MCF 10A (cell line): ENCODE measurements around the gene HCAR2. TPM values are rescaled to one million over a fixed set of nuclear protein-coding genes. Genes with fewer than 3 reads are reported as not detected.

Source experiments
- BruUV-seq: library from RNA; stranded (reverse); fragments of 400-500 nt; replicated peaks from 2 replicates; lab custom pipeline; 2021; lab: Mats Ljungman, UMichigan
- CTCF ChIA-PET: fragments of 300-600 bp; sonication (Branson Sonifier 250); formaldehyde crosslinking; extraction: SDS; loops from one replicate; lab custom pipeline; 2021; ENCODE audit warnings: antibody characterized with exemption, inconsistent platforms; lab: Yijun Ruan, JAX
- POLR2A ChIA-PET: fragments of 300-600, 350-650 bp; sonication (Branson Sonifier 250); formaldehyde crosslinking; extraction: SDS; loops from one replicate; lab custom pipeline; 2020; ENCODE audit warnings: antibody characterized with exemption, inconsistent platforms; lab: Yijun Ruan, JAX
- DNase-seq: peaks from one replicate; pipeline ENCODE4 v3.0.0-alpha.2; 2018; ENCODE audit not compliant: unreplicated experiment
- H3K27ac Mint-ChIP-seq: one replicate; pipeline ENCODE4 v1.8.0; 2022; ENCODE audit warnings: mild to moderate bottlenecking, low read depth, mixed read lengths; ENCODE audit not compliant: unreplicated experiment
- H3K27me3 Mint-ChIP-seq: one replicate; pipeline ENCODE4 v1.8.0; 2022; ENCODE audit warnings: mixed read lengths; ENCODE audit not compliant: insufficient read depth, unreplicated experiment
- H3K36me3 Mint-ChIP-seq: one replicate; pipeline ENCODE4 v1.8.0; 2022; ENCODE audit warnings: mild to moderate bottlenecking, moderate library complexity, mixed read lengths; ENCODE audit not compliant: insufficient read depth, unreplicated experiment
- H3K4me1 Mint-ChIP-seq: one replicate; pipeline ENCODE4 v1.8.0; 2022; ENCODE audit warnings: mixed read lengths; ENCODE audit not compliant: insufficient read depth, unreplicated experiment
- H3K4me3 Mint-ChIP-seq: one replicate; pipeline ENCODE4 v1.8.0; 2022; ENCODE audit warnings: mild to moderate bottlenecking, moderate library complexity, mixed read lengths; ENCODE audit not compliant: unreplicated experiment
- H3K9me3 Mint-ChIP-seq: one replicate; pipeline ENCODE4 v1.8.0; 2022; ENCODE audit warnings: mixed read lengths; ENCODE audit not compliant: unreplicated experiment
- CTCF ChIP-seq: fragments of 200-600 bp; IDR thresholded peaks from one replicate; pipeline ENCODE4 v1.8.0; 2022; ENCODE audit warnings: antibody characterized with exemption, mild to moderate bottlenecking; ENCODE audit not compliant: unreplicated experiment
- intact Hi-C: fragments of 100-400 bp; cut with micrococcal nuclease; formaldehyde crosslinking; loops from 2 replicates; pipeline ENCODE4 v1.14.1; 2022
- total RNA-seq: library from RNA; stranded (reverse); gene quantifications from 2 replicates; pipeline ENCODE4 v1.2.3, GENCODE V29; 2022

Gene HCAR2
- total RNA-seq, 1 experiment from 2014 or later: 0.19 TPM

- ChIA-PET CTCF (interaction anchor here (1.0 kb wide), 1 partner anchor 109 kb away, joined by 5 read pairs; no protein-coding TSS in a partner anchor), POLR2A (no interaction called here)
- intact Hi-C loops: no loop called here
Measured at GRCh38 chr12:122747224-122748135, 44.3 kb upstream of the HCAR2 start.

GRCh38 chr12:122743895-122744525, 40.9 kb upstream of the HCAR2 start:
- no peaks in the 10 kb centered on the region for H3K9me3 Mint-ChIP-seq
- H3K27ac Mint-ChIP-seq: no peak overlapping the region
- ChIA-PET CTCF (interaction anchor here (0.6 kb wide), 1 partner anchor 24 kb away, joined by 3 read pairs; no protein-coding TSS in a partner anchor), POLR2A (no interaction called here)
- no peaks in the 10 kb centered on the region for H3K36me3 Mint-ChIP-seq
- DNase-seq: no peak
- no peak for TF ChIP-seq CTCF
- intact Hi-C loops: no loop called here
- no peaks in the 10 kb centered on the region for H3K4me1 Mint-ChIP-seq
- H3K27me3 Mint-ChIP-seq: no peaks in the 10 kb centered on the region
- BruUV-seq: no TSS peak
- no peak overlapping the region for H3K4me3 Mint-ChIP-seq

More at GRCh38 chr12:122747224-122748135, 44.3 kb upstream of the HCAR2 start:
- Mint-ChIP-seq H3K9me3 (no peaks in the 10 kb centered on the region), H3K27me3 (no peaks in the 10 kb centered on the region), H3K27ac (no peak overlapping the region), H3K4me3 (no peak overlapping the region), H3K36me3 (no peaks in the 10 kb centered on the region), H3K4me1 (no peaks in the 10 kb centered on the region)
- no peak for TF ChIP-seq CTCF
- no TSS peak for BruUV-seq
- DNase-seq: no peak

GRCh38 chr12:122740351-122740750, 37.2 kb upstream of the HCAR2 start:
- no peak for DNase-seq
- POLR2A ChIA-PET: no interaction called here
- no peak overlapping the region for H3K27ac Mint-ChIP-seq
- no peaks in the 10 kb centered on the region for H3K9me3 Mint-ChIP-seq
- no TSS peak for BruUV-seq
- CTCF ChIA-PET: no interaction called here
- no peaks in the 10 kb centered on the region for H3K4me1 Mint-ChIP-seq
- no peaks in the 10 kb centered on the region for H3K36me3 Mint-ChIP-seq
- no peak overlapping the region for H3K4me3 Mint-ChIP-seq
- intact Hi-C loops: no loop called here
- H3K27me3 Mint-ChIP-seq: no peaks in the 10 kb centered on the region
- no peak for TF ChIP-seq CTCF

- Mint-ChIP-seq H3K27ac (no peak overlapping the region), H3K27me3 (no peaks in the 10 kb centered on the region), H3K9me3 (no peaks in the 10 kb centered on the region), H3K4me1 (no peaks in the 10 kb centered on the region), H3K4me3 (no peak overlapping the region), H3K36me3 (no peaks in the 10 kb centered on the region)
- BruUV-seq: no TSS peak
- no peak for TF ChIP-seq CTCF
- DNase-seq: no peak
- intact Hi-C loops: no loop called here
- CTCF ChIA-PET: interaction anchor here (1.1 to 1.2 kb wide), 3 partner anchors 10 to 100 kb away, joined by 3 to 4 read pairs (median 3); no protein-coding TSS in a partner anchor
- POLR2A ChIA-PET: interaction anchor here (1.0 kb wide), 1 partner anchor 92 kb away, joined by 3 read pairs; no protein-coding TSS in a partner anchor
Measured at GRCh38 chr12:122738571-122738970, 35.4 kb upstream of the HCAR2 start.
